ENCODE measurements around the gene ARSJ.

GRCh38 chr4:113951263-113951662 is 28.2 kb downstream of the ARSJ start:
- TF ChIP-seq CTCF (IDR thresholded peaks at IDR 0.05) (no peak), POLR2A (IDR thresholded peaks at IDR 0.05) (no peak)

Data from right lobe of liver (tissue), 4 donors.